Stimulated activated CD4-positive, alpha-beta T cell treated with anti-CD3 and anti-CD28 coated beads, Interleukin-1b, Interleukin-23, amount 100 ng/mL, for 1 hour (primary cell): ENCODE results near the gene PABPN1.
A peak's percentile ranks its signal among the peaks of the same experiment; 100 is the strongest.
"Not testable (repeated sequence)": the region's sequence is repeated elsewhere in the genome, so short reads cannot be mapped to it uniquely, and the experiment has no call there.

Experiments used
- DNase-seq, 2 donors: peaks; one replicate each; pipeline ENCODE4 v3.0.0-alpha.2; 2020; ENCODE audit warnings: low read depth in 2 of 2

The PABPN1 gene

DNA sequence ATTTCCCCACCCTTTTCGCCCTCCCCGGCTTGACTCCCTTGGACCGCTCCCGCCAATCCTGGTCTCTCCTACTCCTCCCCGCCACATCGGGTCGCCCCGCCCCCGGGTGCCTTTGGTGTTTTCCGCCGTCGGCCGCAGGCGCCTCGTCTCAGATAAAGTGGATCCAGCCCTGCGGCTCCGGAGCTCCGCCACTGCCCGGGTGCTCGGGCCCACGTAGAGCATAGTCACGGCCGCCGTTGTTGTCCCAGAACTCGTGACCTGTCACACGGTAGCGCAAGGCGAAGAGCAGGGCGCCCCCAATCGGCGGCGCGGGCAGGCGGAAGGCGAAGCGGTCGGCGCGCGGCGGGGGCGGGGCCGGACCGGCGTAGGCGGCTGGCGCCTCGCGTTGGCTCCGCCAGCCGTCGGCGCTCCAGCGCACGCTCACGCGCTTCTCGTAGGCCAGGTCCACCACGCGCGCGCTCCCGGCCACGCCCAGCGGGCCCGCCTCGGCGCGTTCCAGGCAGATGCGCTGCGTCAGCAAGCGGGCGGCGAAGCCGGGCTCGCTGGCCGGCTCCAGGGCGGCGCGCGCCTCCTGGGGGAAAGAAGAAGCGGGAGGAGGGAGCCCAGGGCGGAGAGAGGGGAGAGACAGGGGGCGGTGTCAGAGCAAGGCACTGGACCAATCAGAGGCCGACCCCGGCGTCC is 19.8 kb upstream of the PABPN1 start:
- peak; percentile 92 to 93 for DNase-seq

DNA sequence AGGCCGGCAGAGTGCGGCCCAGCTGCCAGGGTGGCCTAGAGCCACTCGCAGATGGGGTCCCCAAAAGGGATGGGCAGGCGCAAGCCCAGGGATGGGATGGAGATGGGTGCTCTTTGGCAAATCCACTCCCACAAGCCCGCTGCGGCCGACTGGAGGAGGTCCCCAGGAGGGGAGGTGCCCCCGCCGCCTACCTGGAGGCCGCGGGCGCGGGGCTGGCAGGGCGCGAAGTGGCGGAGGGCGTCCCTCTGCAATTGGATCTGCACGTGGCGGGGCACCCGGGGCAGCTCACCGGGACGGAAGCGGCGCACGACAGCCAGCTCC is 19.3 kb upstream of the PABPN1 start:
- no peak for DNase-seq

DNA sequence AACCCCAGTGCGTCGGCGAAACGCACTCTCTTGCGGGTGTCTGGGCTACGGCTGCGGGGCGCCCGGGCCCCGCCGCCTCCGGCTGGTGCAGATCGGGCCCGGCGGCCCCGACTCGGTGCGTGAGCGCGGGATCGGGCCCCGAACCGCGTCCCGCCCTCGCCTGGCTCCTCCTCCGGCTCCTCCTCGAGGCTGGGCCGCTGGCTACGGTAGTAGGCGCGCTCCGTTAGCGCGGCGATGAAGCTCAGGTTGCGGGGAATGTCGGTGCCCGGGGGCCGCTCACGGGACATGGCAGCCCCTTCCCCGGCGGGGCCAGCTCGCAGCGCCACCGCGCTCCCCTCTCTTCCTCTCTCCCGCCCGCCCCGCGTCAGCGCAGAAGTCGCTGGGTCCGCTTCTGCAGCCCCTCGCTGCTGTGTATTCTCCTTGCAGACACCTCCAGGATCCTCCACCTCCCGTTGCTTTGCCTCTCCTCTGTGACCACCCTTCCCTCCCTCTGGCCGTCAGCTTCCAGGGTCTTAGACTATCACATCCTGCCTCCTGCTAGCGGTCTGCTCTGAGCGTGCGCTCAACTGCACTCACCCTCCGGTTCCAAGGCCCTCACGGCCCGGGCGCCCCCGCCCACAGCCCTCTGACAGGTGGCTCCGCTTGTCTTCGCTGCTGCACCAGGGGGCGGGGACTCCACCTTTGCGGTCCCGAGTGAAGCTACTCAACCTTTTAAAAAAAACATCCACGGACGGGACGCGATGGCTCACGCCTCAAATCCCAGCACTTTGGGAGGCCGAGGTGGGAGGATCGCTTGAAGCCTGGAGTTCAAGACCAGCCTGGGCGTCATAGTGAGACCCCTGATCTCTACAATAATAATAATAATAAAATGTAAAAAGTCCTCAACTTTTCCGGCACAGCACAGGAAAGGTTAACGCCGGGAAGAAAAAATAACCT is 18.7 kb upstream of the PABPN1 start, which contains the start of gene PPP1R3E:
PPP1R3E (minus strand) TSS at position 570 of the 936 bp plus-strand sequence; CDS start at position 287, 283 bp downstream.
- peak; percentile 72 to 75 for DNase-seq

DNA sequence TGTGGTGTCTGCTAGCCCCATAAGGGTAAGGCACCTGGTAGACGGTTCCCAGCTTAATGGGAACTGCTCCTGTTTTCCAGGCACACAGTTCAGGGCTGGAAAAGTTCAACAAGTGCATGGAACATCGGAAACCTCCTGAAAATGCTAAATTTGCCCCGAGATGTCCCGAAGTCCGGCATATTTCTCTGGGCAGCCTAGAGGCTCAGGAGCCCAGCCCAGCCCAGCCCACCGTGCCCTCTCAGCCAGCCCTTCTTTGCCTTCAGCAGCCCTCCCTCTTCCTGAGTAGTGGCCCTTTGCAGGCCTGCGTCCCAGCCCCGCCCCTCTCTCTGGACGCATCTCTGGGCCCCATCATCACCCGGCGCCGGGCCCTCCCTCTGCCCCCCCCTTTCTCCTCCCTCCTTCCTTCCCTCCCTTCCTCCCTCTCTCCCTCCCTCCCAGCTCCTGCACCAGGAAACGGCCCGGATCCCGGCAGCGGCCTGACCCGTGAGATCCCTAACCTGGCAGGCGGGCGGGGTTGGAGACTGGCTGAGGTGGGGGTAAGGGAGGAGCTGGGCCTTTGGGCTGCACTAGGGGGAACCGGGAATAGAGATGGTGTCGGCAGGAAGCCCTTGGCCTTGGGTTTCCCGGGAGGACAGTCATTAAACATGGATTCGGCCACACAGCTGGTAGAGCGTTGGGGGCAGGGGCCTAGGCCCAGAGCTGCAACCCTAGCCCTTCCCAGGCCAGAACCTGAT is 14.7 kb upstream of the PABPN1 start, which contains the start of gene BCL2L2:
BCL2L2 (plus strand) TSS at position 422 of the 734 bp plus-strand sequence. CDS start 935 bp downstream, outside the sequence.
- no peak for DNase-seq

DNA sequence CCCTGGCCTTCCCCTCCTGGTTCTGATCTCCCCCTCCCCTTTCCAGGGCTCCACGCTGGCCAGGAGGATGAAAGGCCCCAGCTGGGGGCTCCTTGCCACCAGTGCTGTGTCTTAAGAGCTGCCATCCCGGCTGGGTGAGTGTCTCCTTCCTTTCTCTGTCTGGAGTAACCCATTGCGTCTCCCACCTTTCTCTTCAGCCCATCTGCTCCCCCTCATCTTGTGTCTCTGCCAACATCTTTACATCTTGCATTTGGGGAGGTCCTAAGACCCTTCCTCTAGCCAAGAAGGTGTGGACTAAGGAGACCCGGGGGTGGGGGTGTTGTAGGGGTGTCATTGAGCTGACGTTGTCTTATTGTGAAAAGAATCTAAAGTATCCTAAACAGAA is 14.1 kb upstream of the PABPN1 start:
- DNase-seq = no peak

DNA sequence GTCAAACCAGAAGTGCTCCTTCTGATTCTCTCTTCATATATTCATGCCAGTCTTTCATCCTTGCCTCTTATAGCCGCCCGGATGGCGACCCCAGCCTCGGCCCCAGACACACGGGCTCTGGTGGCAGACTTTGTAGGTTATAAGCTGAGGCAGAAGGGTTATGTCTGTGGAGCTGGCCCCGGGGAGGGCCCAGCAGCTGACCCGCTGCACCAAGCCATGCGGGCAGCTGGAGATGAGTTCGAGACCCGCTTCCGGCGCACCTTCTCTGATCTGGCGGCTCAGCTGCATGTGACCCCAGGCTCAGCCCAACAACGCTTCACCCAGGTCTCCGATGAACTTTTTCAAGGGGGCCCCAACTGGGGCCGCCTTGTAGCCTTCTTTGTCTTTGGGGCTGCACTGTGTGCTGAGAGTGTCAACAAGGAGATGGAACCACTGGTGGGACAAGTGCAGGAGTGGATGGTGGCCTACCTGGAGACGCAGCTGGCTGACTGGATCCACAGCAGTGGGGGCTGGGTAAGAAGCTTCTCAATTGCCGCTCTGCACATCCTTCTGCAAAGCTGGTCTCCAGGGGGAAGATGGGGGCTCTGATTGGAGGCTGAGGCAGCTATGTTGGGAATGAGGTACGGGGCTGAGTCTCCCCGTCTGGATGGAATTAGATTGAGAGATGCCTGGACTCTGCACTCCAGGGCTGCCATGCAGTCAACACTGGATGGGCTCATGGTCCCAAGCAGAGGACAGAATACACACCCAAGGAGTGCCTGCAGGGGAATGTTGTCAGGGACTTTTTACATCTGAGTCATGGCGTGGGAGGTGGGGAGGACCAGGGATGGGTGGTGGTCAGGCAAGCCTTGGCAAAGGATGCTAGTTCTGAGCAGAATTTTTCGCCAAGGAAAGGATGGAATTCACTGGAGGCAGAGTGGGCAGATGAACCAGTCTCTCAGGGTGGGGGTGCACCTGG is 13.3 kb upstream of the PABPN1 start:
- no peak for DNase-seq

DNA sequence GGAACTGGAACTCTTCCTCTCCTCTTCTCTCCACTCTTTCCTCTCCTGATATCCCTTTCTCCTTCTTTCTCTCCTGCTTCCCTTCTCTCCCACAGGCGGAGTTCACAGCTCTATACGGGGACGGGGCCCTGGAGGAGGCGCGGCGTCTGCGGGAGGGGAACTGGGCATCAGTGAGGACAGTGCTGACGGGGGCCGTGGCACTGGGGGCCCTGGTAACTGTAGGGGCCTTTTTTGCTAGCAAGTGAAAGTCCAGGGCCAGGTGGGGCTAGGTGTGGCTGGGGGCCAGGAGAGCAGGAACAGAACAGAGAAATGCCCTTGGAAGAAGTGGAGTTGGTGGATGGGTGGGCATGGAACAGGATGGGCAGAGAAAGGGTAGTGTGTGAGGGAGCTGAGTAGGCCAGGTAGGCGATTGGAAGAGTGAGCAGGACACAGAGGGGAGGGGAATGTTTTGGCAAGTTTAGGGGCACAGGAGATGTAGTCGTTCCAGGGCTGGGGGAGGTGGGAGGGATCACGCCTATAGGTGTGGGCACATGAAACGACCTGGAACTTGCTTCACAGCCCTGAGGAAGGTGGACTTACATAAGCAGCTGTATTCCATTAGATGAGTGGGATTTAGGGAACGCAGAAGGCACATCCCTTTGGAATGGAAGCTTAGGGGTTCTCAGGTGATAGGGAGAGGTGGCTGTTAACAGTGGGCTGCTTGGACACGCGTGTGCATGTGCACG is 12.4 kb upstream of the PABPN1 start:
- DNase-seq = no peak

DNA sequence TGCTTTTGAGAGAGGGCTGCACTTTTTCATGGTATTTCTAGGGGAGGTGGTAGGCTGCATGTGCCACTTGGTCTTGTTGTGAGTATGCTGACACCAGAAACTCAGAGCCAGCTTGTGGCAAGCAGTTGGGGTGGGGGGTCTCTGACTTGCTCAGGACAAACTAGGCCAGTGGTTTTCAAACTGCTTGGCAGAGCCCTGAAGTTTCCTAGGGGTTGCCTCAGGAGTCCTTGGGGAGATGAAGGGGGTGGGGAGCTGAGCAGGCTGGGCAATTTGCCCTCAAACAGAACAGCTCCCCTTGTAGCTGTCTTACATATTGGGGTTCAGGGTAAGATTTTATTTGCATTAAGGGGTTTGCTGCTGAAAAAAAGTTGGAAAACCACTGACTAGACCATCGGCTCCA is 10.7 kb upstream of the PABPN1 start:
- DNase-seq = no peak

DNA sequence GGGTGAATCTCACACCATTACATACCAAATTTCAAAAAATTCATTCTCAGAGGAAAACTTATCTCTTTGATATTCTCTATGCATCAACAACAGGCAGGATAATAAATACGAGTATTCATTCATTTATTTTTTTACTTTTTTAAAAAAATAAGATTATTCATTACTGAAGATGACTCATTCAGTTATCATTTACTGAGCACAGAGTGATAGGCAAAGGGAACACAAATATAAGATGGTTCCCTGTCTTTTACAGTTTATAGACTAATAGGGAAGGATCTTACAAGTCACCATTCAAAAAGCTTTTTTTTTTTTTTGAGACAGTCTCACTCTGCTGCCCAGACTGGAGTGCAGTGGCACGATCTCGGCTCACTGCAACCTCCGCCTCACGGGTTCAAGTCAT is 5.0 kb upstream of the PABPN1 start:
- no peak for DNase-seq

DNA sequence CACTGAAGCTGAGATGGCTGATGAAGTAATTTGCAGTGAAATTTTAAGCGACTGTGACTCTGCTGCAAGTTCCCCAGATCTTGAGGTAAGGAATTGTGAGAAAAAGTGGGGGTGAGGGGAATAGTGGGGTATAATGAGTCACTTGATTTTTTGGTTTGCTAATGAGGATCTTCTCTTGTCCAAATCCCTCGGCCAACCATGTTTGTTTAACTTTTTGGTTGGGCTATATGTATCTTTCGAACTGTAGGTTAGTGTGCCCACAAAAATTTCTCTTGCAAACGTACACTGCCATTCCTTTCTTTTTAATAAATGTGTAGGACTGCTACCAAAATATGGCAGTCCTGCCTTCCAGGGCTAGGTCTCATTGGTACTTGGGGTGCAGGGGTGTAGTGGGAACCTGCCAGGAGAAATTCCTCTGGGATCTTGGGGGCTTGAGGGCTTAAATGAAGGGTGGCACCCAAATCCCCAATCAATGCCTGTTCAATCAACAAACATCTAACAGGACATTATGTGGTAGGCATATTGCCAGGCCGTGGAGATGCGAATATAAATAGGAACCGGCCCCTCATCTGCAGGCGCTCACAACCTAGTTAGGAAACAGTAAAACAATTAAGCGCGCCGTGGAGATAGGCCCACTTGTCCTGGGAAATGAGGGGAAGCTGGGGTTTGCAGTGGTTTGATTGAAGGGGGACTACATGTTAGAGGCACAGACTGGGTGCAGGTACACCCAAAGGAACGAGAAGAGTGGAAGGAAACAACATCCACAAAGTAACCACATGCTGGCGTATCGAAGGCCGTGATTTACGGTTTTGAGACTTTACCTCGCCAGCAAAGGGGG is 1.3 kb upstream of the PABPN1 start:
- DNase-seq = no peak

DNA sequence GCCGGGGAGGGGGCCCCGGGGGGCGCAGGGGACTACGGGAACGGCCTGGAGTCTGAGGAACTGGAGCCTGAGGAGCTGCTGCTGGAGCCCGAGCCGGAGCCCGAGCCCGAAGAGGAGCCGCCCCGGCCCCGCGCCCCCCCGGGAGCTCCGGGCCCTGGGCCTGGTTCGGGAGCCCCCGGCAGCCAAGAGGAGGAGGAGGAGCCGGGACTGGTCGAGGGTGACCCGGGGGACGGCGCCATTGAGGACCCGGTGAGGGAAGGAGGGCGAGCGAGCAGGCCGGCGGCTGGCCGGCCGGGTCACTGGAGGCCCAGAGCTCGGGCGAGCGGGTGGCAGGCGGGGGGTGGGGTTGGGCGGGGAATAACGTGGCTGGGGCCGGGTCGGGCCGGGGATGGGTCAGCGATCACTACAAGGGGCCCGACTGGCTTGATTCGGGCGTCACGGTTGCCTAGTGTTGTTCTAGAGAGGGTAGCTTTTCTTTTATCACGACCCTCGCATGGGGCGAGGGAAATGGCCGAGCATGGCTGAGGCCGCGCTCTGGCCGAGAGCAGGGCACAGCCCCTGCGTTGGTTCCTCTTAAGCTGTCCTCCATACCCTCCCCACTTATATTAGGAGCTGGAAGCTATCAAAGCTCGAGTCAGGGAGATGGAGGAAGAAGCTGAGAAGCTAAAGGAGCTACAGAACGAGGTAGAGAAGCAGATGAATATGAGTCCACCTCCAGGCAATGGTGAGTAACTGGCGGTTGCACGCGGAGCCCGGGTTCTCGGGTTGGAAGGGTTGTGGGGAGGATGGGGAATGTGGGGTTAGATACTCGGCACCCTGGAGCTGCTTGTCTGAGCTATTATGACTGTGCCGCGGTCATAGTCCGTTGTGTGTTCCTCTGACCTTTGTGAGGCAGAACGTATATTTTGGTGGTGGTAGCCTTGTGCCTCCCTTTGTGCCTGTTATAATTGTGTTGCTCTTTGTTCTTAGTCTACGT is 603 bp downstream of the PABPN1 start:
- peak in 1 of 2 donors; percentile 22 for DNase-seq

DNA sequence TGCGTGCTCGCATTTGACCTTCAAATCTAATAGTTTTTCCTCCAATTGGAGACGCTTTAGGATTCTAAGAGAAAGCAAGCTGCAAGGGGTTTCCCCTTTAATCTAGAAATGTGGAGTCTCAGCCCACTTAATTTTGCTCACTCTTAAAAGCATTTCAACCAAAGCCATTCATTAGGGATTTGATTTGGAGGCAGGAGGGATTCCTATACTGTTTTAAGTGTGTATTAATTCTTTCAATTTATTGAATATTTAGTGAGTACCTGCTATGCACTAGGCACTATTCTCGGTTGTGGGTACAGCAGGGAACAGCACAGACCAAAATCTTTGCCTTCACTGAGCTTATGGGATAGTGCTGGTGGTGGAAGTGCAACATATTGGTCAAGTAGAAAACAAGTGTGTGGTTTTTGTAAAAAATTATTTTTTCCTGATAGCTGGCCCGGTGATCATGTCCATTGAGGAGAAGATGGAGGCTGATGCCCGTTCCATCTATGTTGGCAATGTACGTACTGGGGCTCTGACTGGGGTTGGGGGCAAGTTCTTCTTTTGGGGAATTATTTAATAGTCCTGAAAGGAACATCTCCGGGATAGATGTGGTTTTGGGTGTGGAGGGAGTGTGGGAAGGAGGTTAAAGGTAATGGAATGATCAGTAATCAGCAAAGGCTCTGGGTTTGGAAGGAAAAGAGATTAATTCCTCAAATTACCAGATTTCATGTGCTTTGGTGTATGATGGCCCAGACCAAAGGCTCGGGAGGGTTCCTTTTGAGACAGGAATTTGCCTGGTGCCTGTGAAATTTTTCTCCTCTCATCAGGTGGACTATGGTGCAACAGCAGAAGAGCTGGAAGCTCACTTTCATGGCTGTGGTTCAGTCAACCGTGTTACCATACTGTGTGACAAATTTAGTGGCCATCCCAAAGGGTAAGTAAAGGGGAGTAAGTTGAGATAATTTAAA is 1.6 kb downstream of the PABPN1 start:
- no peak for DNase-seq

DNA sequence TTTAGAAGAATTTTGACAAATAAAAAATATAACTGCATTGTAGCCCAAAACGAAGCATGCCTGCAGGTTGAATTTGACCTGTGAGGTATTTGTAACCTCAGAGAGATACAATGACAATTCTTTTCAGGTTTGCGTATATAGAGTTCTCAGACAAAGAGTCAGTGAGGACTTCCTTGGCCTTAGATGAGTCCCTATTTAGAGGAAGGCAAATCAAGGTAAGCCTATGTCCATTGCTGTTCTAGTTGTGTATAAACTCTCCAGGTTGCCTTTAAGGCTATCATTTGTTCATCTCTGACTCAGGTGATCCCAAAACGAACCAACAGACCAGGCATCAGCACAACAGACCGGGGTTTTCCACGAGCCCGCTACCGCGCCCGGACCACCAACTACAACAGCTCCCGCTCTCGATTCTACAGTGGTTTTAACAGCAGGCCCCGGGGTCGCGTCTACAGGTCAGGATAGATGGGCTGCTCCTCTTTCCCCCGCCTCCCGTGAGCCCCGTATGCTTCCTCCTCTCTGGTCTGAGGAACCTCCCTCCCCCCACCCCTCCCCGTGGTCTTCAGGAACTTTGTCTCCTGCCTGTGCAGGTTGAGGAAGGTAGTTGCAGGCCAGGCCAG is 2.7 kb downstream of the PABPN1 start:
- no peak for DNase-seq

DNA sequence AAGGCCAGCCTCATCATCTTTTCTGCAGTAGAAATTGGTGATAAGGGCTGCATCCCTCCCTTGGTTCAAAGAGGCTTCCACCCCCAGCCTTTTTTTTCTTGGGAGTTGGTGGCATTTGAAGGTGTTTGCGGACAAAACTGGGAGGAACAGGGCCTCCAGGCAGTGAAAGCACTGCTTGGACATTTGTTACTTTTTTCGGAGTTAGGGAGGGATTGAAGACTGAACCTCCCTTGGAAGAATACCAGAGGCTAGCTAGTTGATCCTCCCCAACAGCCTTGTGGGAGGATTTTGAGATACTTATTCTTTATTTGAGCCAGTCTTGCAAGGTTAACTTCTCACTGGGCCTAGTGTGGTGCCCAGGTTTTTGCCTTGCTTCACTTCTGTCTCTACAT is 3.2 kb downstream of the PABPN1 start:
- DNase-seq = no peak

DNA sequence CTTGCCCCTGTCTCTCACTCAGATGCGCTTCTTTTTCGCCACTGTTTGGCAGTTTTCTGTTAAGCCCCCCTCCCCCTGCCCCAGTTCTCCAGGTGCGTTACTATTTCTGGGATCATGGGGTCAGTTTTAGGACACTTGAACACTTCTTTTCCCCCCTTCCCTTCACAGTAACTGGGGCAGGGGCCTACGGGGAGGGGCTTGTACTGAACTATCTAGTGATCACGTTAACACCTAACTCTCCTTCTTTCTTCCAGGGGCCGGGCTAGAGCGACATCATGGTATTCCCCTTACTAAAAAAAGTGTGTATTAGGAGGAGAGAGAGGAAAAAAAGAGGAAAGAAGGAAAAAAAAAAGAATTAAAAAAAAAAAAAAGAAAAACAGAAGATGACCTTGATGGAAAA is 3.7 kb downstream of the PABPN1 start:
- DNase-seq = no peak

DNA sequence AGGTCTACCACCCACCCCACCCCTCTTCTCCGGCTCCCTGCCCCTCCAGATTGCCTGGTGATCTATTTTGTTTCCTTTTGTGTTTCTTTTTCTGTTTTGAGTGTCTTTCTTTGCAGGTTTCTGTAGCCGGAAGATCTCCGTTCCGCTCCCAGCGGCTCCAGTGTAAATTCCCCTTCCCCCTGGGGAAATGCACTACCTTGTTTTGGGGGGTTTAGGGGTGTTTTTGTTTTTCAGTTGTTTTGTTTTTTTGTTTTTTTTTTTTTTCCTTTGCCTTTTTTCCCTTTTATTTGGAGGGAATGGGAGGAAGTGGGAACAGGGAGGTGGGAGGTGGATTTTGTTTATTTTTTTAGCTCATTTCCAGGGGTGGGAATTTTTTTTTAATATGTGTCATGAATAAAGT is 4.5 kb downstream of the PABPN1 start:
- DNase-seq = not testable (repeated sequence)
